ENCODE results near the gene ROR2.

Gene ROR2

GRCh38 chr9:91900055-91900796, 49.8 kb downstream of the ROR2 start:
- no peak for DNase-seq (ENCODE audit: low read depth)

- DNase-seq (ENCODE audit: low read depth): no peak
These were observed 50.4 kb downstream of the ROR2 start for GRCh38 chr9:91899594-91899993.

GRCh38 chr9:91899219-91899563, 50.8 kb downstream of the ROR2 start:
- DNase-seq (ENCODE audit: low read depth): no peak

- DNase-seq (ENCODE audit: low read depth): no peak
These were observed 51.4 kb downstream of the ROR2 start for GRCh38 chr9:91898451-91899218.

- no peak for DNase-seq (ENCODE audit: low read depth)
These were observed 52.8 kb downstream of the ROR2 start for GRCh38 chr9:91897201-91897600.

- no peak for DNase-seq (ENCODE audit: low read depth)
These were observed 53.4 kb downstream of the ROR2 start for GRCh38 chr9:91896513-91897121.

GRCh38 chr9:91896097-91896496, 53.9 kb downstream of the ROR2 start:
- no peak for DNase-seq (ENCODE audit: low read depth)

GRCh38 chr9:91894536-91894935, 55.5 kb downstream of the ROR2 start:
- no peak for DNase-seq (ENCODE audit: low read depth)

GRCh38 chr9:91894023-91894422, 56.0 kb downstream of the ROR2 start:
- no peak for DNase-seq (ENCODE audit: low read depth)

- no peak for DNase-seq (ENCODE audit: low read depth)
These were observed 58.1 kb downstream of the ROR2 start for GRCh38 chr9:91891915-91892314.

GRCh38 chr9:91890662-91891061, 59.4 kb downstream of the ROR2 start:
- no peak for DNase-seq (ENCODE audit: low read depth)

- no peak for DNase-seq (ENCODE audit: low read depth)
These were observed 60.7 kb downstream of the ROR2 start for GRCh38 chr9:91889161-91889911.

GRCh38 chr9:91886414-91887076, 63.5 kb downstream of the ROR2 start:
- DNase-seq (ENCODE audit: low read depth): no peak

- DNase-seq (ENCODE audit: low read depth): no peak
These were observed 64.1 kb downstream of the ROR2 start for GRCh38 chr9:91885746-91886413.

- DNase-seq (ENCODE audit: low read depth): no peak
These were observed 65.0 kb downstream of the ROR2 start for GRCh38 chr9:91884696-91885687.

GRCh38 chr9:91884153-91884552, 65.9 kb downstream of the ROR2 start:
- DNase-seq (ENCODE audit: low read depth): no peak

GRCh38 chr9:91883503-91883902, 66.5 kb downstream of the ROR2 start:
- no peak for DNase-seq (ENCODE audit: low read depth)

GRCh38 chr9:91882627-91883026, 67.4 kb downstream of the ROR2 start:
- DNase-seq (ENCODE audit: low read depth): no peak

- DNase-seq (ENCODE audit: low read depth): no peak
These were observed 69.6 kb downstream of the ROR2 start for GRCh38 chr9:91880378-91880972.

- no peak for DNase-seq (ENCODE audit: low read depth)
These were observed 70.8 kb downstream of the ROR2 start for GRCh38 chr9:91879231-91879630.
